PC-3 (cell line): ENCODE measurements around the gene GMDS.

Experiments used
- EZH2 ChIP-seq: fragments of 300-600 bp; sonication (generic); IDR thresholded peaks from one replicate; pipeline ENCODE4 v1.6.1; 2017; ENCODE audit warnings: antibody characterized with exemption, mild to moderate bottlenecking, low read length; ENCODE audit not compliant: unreplicated experiment
- EZH2phosphoT487 ChIP-seq: fragments of 300-600 bp; sonication (generic); IDR thresholded peaks from 2 replicates; pipeline ENCODE4 v1.6.1; 2018; ENCODE audit warnings: mild to moderate bottlenecking, antibody characterized with exemption, low read length, borderline replicate concordance
- TF ChIP-seq, protein P1 (sequence below): fragments of 300-600 bp; sonication (generic); conservative IDR thresholded peaks from 2 replicates; pipeline ENCODE4 v1.5.1; 2017; ENCODE audit warnings: antibody characterized with exemption, low read depth, mild to moderate bottlenecking, low read length

GRCh38 chr6:2182251-2182650 lies 63.2 kb downstream of the GMDS start:
- TF ChIP-seq EZH2phosphoT487 (no peak), EZH2 (no peak)
- TF ChIP-seq, protein P1, sequence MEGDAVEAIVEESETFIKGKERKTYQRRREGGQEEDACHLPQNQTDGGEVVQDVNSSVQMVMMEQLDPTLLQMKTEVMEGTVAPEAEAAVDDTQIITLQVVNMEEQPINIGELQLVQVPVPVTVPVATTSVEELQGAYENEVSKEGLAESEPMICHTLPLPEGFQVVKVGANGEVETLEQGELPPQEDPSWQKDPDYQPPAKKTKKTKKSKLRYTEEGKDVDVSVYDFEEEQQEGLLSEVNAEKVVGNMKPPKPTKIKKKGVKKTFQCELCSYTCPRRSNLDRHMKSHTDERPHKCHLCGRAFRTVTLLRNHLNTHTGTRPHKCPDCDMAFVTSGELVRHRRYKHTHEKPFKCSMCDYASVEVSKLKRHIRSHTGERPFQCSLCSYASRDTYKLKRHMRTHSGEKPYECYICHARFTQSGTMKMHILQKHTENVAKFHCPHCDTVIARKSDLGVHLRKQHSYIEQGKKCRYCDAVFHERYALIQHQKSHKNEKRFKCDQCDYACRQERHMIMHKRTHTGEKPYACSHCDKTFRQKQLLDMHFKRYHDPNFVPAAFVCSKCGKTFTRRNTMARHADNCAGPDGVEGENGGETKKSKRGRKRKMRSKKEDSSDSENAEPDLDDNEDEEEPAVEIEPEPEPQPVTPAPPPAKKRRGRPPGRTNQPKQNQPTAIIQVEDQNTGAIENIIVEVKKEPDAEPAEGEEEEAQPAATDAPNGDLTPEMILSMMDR = no peak
